HG03439 (cell line): ENCODE measurements around the gene PDCL3.
A peak's percentile ranks its signal among the peaks of the same experiment; 100 is the strongest.

Experiments used
- ATAC-seq: cut with Tn5 transposase; IDR thresholded peaks from one replicate; pipeline ENCODE4 v1.9.1; 2021; ENCODE audit warnings: mild to moderate bottlenecking, moderate library complexity; ENCODE audit not compliant: unreplicated experiment

PDCL3 gene

DNA sequence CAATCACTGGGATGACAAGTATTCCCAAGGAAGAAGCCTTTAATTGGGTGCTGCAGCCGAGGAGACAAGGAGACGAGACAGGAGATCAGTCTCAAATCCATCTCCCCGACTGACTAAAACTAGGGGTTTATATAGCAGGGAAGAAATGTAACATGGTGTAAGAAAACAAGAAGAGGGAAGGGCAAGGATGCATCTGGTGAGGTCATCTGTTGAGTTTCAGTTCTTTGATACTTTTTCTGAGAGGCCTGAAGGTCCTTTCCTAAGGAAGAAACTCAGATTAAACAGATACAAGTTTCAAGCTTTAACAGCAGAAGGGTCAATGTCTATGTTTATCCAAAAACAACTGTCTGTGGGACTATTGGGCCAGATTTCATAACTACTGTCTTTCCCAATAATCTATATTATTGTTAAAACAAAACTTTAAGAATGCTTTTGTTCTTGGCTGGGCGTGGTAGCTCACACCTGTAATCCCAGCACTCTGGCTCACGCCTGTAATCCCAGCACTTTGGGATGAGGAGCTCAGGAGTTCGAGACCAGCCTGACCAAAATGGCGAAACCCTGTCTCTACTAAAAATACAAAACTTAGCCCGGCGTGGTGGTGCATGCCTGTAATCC is 2.5 kb upstream of the PDCL3 start:
- ATAC-seq = no peak

DNA sequence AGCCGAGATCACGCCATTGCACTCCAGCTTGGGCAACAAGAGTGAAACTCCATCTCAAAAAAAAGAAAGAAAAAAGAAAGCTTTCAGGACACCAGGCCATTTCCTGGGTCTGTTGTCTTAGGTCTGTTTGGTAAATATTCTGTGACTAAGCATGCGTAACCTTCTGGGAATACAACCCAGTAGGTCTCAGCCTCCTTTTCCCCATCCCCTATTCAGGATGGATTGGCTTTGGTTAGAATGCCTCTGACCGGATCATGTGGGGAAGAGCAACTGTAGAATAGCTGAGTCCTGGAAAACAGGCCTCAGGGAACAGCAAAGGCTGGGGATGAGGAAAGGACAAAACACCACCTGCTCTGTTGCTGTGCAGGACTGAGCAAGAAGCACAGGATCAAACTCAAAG is 1.6 kb upstream of the PDCL3 start:
- no peak for ATAC-seq

DNA sequence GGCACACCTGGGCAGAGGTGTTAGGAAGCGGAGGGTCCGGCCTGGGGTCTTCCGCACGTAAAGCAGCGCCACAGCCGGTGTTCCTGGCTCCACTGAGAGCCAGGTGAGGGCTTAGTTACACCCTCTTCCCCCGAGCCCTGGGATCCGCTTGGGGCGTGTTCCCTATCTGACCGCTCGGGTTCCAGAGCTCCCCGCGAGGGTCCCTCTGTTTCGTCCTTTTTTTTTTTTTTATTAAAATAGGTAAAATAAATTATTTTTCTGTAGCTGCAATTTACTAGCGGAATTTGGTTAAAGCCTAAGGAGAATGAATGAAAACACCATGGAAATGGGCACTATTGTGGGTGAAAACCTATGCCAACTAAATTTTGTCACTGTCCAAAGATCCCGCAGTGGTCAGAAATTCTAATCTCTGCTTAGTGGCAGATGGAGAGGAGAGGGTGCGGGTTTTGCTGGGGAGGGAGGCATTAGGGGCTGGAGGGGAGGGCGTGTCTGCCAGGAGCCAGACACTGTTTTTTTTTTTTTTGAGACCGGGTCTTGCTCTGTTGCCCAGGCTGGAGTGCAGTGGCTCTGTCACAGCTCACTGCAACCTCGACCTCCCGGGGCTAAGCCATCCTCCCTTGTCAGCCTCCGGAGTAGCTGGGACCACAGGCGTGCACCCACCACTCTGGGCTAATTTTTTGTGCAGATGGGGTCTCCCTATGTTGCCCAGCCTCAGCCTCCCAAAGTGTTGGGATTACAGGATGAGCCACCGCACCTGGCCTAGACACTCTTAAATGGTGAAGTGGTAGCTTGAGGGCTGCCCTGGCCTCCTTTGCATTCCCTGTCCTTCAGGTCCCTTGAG is 834 bp downstream of the PDCL3 start:
- ATAC-seq = peak; percentile 11

DNA sequence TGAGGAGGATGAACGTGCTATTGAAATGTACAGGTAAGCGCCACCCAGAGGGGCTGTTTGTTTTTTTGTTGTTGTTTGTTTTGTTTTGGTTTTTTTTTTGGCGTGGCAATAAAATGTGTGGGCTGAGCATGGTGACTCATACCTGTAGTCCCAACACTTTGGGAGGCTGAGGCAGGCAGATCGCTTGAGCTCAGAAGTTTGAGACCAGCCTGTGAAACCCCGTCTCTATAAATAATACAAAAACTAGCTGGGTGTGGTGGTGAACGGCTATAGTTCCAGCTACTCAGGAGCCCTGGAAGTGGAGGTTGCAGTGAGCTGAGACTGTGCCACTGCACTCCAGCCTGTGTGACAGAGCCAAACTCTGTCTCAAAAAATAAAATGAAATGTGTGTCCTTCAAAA is 6.2 kb downstream of the PDCL3 start:
- ATAC-seq = no peak

DNA sequence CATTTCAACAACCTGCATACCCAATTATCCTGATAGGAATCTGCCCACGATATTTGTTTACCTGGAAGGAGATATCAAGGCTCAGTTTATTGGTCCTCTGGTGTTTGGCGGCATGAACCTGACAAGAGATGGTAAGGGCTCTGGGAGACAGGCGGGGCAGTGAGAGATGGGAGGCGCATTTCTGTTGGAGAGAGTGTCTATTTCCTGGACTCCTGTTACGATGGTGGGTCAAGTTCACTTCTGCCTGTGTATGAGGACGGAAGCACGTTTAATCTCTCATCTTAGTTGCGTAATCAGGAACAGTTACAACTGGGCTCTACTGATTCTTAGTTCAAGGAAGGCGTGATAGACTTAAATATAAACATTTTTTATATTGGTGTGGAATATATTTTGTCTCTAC is 8.9 kb downstream of the PDCL3 start:
- no peak for ATAC-seq

DNA sequence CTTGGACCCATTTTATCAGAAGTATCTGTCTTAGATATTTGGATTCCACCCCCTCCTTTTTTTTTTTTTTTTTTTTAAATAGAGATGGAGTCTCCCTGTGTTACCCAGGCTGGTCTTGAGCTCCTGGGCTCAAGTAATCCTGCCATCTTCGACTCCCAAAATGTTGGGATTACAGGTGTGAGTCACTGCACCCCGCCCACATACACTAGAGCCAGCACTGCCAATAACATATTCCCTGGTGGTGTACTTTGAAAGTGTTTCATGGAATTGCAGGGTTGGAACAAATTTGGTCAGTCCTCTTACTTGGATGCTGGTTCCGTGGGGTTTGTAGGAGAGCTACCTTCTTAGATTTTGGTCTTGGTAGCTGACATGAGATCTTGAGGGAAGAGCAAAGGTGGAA is 15.0 kb downstream of the PDCL3 start:
- no peak for ATAC-seq

DNA sequence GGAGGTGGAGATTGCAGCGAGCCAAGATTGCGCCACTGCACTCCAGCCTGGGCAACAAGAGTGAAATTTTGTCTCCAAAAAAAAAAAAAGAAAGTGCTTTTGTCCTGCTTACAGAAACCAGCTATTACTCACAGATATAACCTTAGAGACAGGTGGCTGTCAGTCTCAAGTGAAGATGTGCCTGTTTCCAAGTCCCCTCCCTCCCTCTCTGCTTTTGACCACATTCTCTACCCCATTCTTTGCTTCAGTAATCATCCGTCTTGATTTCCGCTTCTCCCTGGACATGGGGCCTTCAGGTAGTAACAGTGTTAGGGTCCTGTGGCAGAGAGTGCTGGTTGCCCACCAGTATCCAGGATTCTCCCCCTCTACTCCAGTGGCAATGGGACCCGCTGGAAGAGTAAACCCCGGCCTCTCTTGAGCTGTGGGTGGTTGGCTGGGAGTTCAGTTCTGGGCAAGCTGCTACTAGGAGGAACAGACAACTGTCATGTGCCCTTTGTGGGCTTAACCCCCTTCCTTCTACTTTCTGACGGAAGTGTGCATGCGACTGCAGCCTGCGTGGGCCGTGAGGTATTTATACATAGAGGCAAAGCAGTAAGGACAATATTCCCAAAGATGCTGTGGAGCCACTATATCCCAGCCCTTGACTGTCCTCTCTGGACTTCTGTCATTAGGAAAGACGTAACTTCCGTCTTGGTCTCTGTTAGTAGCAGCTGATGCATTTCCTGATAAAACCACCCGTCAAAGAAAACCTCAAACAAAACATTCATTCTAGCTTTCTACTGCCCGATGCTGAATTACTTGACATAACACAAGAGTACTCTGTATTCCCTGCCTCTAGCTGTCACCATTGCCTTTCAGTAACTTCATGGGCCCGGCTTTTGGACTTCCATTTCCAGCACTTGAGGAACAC is 17.8 kb downstream of the PDCL3 start:
- no peak for ATAC-seq

DNA sequence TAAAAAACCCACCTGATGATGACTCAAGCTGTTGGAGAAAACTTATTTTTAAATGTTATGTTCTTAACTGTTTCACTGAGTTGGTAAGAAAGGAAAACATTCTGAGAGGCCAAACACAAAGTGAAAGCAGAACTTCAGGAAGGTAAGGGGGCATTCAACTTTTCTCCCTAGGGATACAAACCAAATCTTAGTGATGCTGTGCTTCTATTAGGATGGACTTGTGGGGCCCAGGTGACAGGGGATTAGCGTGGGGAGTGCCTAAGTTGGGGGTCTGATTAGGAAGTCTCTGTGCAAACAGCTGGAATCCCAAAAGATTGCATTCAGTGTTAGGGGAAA is 18.5 kb downstream of the PDCL3 start:
- ATAC-seq = no peak

DNA sequence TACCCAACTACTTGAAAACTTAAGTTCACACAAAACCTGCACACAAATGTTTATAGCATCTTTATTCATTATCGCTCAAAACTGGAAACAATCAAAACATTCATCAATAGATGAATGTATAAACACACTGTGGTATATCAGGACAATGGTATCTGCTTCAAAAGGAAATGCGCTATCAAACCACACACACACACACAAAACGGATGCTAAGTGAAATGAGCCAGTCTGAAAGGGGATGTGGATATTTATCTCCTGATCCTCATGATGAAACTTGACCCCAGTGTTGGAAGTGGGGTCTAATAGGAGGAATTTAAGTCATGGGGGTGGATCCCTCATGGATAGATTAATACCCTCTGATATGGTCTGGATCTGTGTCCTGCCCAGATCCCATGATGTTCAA is 22.0 kb downstream of the PDCL3 start:
- ATAC-seq = no peak

DNA sequence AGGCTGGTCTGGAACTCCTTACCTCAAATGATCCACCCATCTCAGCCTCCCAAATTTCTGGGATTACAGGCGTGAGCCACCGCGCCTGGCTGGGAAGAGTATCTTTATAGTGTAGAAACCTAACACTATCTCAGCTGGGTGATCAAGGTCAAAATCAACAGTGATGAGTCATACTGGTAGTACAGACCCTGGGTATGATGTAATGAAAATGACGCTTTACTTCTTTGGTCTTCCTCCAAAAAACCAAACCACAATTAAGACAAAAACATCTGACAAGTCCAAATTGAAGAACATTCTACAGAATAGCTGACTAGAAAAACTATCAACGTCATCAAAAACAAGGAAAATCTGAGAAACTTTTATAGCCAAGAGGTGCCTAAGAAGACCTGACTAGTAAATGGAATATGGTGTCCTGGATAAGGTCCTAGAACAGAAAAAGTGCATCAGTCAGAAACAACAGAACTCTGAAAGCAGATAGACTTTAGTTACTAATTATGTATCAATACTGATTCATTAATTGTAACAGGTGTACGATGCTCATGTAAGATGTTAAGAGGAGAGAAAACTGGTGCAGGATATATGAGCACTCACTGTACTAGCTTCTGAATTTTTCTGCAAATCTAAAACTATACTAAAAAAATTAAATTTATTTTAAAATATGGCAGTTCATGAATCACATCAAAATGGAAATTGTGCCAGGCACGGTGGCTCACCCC is 25.4 kb downstream of the PDCL3 start:
- no peak for ATAC-seq

DNA sequence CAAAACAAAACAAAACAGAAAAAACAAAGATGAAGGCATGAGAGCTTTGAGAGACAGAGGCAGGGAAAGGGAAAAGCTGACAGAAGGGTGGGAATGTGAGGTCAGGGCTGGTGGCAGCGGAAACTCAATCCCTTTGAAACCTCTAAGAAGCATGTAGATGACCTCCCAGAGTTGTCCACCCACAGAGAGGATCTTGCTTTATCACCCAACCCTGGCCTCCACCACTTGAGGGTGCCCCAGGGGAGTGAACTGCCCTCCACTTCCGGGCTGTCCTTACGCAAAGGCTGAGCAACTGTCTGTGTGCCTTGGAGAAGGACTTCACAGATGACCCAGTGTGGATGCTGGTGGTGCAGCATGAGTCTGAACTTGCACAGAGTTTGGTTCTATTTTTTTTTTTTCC is 26.7 kb downstream of the PDCL3 start:
- ATAC-seq = no peak

DNA sequence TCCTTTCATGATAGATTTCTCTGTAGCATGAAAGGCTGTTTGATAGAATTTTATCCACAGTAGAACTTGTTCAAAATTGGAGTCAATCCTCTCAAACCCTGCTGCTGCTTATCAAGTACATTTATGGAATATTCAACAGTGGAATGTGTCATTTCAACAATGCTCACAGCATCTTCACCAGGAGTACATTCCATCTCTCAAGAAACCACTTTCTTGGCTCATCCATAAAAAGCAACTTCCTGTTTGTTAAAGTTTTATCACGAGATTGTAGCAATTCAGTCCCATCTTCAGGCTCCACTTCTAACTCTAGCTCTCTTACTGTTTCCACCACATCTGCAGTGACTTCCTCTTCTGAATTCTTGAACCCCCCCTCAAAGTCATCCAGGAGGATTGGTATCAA is 29.4 kb downstream of the PDCL3 start:
- ATAC-seq = no peak

DNA sequence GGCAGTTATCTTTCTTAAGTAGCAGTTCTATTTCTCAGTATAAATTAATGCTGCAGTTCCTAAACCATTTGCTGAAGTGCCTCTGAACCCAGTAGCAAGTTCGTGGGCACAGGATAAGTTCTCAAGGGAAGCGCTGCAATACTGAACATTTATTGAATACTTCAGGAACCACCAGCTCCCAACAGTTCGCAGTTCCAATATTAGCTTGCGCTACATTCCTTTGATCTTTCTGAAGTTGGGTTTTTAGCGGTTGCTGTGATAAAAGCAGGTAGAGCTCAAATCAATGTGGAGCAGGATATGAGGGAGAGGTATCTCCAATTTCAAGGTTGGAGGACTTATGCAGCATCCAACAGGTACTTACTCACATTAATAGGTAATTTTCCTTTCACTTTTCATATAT is 33.7 kb downstream of the PDCL3 start:
- no peak for ATAC-seq

DNA sequence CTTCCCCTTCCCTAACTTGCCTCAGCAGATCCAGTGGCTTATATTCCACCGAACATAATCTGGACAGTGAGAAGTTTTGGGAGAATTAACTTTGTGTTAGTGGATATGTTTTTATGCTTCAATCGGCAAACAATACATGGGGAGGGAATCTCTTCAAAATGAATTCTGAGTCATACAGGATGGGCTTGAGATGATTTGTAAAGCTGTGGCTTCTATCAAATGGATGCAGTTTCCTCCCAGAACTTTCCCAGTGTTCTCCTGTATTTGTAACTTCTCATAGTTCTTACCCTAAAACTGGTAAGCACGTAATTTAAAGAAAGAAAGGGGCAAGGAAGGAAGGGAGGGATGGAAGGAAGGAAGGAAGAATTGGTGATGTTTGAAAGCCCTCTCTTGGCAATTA is 36.8 kb downstream of the PDCL3 start:
- ATAC-seq = no peak

DNA sequence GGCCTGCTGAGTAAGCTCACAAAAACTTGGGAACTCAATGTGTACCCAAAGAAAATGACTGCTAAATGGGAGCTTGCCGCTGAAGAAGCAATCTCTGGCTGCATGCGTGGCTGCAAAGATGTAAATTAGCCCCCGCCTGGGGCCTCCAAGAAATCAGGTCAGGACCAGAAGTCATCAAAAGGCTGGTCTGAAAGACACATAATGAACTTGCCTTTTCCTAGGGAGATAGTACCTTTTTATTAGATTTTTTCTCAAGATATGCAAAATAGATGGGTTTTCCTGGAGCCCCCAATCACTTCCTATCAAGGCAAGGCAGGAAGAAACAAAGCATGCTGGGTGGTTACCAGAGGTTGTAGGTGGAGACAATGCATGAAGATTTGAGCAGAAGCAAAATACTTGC is 38.9 kb downstream of the PDCL3 start:
- ATAC-seq = no peak

DNA sequence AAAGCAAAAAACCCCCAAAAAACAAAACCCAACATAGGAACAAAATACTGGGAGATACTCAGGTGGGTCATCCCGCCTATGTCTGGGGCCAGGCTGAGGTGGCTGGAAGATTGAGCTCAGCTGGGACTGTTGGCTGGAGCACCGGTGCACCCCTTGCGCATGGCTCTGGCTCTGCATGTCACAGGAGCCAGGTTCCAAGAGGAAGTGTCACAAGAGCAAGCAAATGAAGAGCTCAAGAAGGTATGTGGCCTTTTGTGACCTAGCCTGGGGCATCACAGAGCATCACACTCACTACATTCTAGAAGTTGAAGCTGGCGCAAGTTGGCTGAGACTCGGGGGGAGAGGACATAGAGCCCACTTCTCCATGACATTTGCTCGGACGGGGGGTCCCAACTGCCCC is 40.6 kb downstream of the PDCL3 start:
- no peak for ATAC-seq

DNA sequence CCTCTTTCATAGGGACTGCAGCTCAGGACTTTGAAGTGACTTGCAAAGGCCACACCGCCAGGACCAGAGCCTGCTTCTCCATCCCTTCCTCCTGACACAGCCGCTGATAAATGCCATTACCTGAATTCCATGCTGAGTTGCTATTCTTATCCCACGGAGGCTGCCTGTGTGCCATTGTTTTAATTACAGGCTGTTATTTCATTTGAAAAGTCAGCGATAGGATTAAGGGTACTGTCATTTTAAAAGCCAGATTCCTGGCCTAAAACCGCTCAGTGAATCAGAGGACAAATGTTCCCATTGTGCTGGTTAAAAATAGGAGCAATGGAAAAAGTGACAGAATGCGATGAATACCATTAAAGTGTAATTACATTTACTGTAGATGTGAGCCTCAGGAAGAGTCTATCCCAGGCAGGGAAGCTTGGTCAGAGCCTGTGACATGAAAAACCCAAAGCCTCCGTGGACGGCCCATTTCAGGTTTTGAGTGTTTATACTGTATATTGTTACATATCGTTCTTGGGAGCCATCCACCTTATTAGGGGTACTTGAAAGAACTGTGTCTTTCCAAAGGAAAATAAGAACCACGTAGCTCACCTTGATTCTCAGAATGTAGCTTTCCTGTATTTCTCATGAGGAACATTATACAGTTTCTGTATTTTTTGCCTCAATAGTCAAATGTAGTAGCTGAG is 41.3 kb downstream of the PDCL3 start:
- ATAC-seq = no peak

DNA sequence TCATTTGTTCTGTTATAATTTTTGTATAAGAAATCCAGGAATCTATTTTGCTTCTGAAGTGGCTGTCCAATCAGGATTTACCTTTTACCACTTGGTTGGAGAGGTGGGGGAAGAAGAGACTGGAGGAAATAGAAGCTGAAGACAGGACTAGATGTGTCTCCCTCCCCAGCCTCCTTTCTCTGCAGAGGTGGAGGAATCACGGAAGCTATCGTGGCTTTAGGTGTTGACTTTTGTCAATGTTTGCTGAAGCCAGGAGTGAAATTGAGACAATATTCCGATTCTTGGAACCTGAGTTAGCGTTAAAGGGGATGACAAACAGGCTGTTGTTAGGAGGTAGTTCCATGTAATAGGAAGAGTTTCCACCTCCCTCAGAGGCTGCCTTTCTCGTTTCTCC is 43.5 kb downstream of the PDCL3 start:
- ATAC-seq = no peak

DNA sequence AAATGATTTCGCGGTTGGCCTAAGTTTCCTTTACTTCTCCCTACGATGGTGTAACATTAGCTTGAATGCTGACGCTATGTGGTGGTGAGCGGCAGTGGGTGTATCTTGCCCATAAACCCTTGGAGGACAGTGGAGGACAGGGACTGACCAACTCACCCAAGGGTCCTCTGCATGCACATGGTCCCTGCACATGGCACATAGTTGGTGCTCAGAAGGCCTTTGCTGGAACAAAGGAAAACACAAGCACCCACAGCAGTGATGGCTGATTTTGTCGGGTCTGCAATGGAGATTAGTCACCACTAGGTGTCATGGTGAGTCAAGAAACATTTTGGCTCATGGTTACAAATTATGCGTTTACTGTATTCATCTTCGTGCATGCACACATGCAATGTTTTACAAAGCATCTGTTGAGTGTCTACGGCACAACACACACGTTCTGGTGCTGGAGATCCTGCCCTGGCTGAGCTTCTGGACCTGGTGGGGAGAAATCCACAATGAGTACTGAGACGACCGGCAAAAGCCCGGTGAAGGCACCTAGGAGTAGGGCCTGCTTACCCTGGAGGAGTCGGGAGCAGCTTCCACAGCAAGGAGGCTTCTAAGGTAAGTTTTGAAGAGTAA is 44.0 kb downstream of the PDCL3 start:
- ATAC-seq = no peak

DNA sequence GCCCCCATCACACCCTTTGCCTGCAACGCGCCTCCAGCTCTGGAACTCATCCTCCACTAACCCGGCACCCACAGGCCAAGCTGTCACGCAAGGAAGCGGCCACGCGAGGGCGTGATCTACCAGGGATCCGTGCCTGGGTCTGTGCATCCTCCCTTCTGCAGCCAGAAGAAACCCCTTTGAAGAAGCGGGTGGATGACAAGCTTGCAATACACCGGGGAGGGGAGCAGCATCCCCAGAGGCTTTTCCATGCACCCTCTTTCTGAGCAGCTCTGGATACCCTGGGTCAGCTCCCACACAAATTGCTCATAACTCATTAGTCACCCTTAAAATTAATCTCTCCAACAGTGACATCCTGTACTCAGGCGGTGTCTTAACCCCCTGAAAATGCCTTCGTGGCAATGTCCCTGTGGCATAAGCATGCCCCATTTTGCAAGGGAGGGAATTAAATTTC is 47.6 kb downstream of the PDCL3 start:
- ATAC-seq = no peak
